ENCODE data around the gene GARIN1A.
"Not testable (repeated sequence)": the region's sequence is repeated elsewhere in the genome, so short reads cannot be mapped to it uniquely, and the experiment has no call there.

DNA sequence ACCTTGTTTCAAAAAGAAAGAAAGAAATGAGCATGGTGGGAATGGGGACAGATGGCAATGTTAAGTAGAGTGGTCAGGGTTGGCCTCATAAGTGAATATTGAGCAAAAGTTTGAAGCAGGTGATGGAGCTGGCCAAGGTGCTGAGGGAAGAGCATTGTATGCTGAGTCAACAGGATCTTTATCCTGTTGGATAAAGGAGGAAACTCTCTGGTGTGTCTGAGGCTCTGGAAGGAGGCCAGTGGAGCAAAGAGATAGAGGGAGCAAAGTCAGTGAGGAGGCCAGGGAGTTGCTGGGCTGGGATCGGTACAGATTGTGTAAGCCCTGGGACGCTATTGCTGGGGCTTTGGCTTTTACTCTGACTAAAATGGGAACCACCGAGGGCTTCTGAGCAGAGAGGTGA is 38.2 kb upstream of the GARIN1A start:
- TF ChIP-seq POLR2A (IDR thresholded peaks at IDR 0.05): not testable (repeated sequence)
- TF ChIP-seq, protein P1, sequence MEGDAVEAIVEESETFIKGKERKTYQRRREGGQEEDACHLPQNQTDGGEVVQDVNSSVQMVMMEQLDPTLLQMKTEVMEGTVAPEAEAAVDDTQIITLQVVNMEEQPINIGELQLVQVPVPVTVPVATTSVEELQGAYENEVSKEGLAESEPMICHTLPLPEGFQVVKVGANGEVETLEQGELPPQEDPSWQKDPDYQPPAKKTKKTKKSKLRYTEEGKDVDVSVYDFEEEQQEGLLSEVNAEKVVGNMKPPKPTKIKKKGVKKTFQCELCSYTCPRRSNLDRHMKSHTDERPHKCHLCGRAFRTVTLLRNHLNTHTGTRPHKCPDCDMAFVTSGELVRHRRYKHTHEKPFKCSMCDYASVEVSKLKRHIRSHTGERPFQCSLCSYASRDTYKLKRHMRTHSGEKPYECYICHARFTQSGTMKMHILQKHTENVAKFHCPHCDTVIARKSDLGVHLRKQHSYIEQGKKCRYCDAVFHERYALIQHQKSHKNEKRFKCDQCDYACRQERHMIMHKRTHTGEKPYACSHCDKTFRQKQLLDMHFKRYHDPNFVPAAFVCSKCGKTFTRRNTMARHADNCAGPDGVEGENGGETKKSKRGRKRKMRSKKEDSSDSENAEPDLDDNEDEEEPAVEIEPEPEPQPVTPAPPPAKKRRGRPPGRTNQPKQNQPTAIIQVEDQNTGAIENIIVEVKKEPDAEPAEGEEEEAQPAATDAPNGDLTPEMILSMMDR (IDR thresholded peaks at IDR 0.05): not testable (repeated sequence)
